Skin epidermis (tissue), 12 donors: ENCODE data around the gene SDHAF3.

Experiments used
- H3K27ac ChIP-seq, 21 experiments: fragments of 200-600 bp; sonication (generic) in 11 of 21; one replicate each; pipeline ENCODE4 v1.5.0; 2020; ENCODE audit warnings: mild to moderate bottlenecking in 3 of 21, inconsistent platforms in 2 of 21, moderate library complexity in 2 of 21
- H3K4me3 ChIP-seq, 7 experiments: fragments of 200-600 bp; sonication (generic) in 2 of 7; one replicate each; pipeline ENCODE4 v1.5.0; 2020; ENCODE audit warnings: inconsistent platforms in 2 of 7, mild to moderate bottlenecking in 2 of 7, moderate library complexity in 1 of 7

The SDHAF3 gene

DNA sequence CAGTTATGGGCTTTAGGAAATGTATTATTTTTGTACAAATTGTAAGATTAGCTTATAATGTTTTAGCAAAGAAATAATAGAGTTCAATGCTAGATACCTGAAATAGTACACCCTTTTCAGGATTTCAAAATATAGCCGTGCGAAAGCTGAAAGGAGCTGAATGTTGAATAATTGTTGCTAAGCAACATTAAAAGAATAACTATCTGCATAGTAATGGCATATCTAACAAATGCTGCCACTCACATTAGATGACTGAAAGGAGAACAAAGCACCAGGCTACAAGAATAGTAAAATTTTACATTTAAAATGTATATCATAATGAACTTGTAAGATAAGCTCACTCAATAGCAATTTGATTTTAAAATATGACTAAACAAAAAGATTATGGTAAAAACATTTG lies 82.5 kb downstream of the SDHAF3 start:
- H3K27ac ChIP-seq: no peak overlapping the region
- no peak overlapping the region for H3K4me3 ChIP-seq

DNA sequence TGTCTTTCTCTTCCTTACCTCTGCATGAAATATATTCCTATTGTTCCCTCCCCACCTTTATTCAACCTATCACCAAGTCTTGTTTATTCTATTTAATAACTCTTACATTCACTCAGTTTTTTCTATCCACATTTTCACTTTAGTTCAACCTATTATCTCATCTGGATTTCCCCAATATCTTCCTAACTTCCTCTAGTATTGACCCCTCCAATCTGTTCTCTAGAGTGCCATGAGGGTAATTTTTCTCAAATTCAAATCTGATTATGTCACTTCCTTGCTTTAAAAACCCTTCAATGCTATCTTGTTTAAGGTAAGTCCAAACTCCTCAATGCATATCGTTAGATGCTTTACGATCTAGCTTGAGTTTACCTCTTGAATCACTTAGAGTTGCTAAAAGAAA lies 86.5 kb downstream of the SDHAF3 start:
- Histone ChIP-seq H3K27ac (no peak overlapping the region), H3K4me3 (no peak overlapping the region)

DNA sequence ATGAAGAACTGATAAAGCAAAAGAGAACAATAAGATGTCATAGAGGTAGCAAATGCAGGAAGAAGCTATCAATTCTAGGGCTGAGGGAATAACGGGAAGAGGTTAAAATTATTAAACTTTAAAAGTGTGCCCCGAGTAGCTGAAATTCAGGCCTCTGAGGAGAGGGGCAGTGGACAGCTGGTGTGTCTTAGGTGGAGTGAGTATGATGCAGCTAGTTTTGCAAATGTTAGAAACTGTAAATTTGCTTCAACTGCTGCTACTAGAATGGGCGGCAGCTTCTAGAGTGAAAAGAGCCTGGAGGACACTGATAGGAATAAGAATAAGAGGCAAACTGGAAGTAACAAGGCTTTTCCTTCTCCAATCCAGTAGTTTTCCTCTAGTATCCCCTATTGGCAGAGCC lies 87.3 kb downstream of the SDHAF3 start:
- Histone ChIP-seq H3K4me3 (no peak overlapping the region), H3K27ac (no peak overlapping the region)

DNA sequence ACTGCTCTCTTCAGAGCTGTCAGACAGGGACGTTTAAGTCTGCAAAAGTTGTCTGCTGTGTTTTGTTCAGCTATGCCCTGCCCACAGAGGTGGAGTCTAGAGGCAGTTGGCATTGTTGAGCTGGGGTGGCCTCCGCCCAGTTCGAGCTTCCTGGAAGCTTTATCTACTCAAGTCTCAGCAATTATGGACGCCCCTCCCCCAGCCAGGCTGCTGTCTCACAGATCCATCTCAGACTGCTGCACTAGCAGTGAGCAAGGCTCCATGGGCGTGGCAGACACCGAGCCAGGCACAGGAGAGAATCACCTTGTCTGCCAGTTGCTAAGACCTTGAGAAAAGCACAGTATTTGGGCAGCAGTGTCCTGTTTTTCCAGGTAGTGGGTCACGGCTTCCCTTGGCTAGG lies 98.1 kb downstream of the SDHAF3 start:
- H3K27ac ChIP-seq: no peak overlapping the region
- H3K4me3 ChIP-seq: no peak overlapping the region

DNA sequence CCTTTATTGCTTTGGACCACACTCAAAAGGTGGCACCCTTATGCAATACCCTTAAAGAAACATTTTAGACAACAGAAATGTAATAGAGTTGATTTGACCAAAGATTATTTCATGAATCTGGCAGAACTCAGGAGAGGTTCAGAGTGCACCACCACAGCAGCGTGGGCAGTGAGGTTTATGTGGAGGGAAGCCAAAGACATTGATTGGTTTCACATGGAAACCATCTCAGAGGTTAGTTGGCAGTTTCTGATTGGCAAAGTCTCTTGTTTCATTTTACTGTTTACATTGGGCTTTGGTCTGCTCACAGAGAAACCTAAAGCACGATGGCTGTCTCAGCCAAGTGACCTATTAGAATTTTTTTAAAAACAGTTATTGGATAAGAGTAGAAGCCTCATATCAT lies 101.3 kb downstream of the SDHAF3 start:
- no peak overlapping the region for H3K27ac ChIP-seq
- H3K4me3 ChIP-seq: no peak overlapping the region

DNA sequence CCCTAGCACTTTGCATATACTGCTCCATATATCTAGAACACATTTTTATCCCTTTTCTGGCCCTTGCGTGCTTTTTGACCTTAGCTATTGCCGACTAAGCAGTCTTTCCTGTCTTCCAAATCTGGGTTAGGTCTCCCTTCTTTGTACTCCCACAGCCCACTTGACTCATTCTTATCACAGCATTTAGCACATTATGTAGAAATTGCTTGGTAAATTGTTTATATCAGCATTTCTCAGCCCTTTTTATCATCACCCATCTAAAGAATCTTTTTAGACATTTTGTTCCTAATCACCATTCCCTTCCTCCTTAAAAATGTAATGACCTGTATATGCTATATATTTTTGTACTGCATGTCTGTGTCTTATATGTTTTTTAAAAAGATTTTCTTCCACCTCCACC lies 101.7 kb downstream of the SDHAF3 start:
- H3K27ac ChIP-seq: no peak overlapping the region
- no peak overlapping the region for H3K4me3 ChIP-seq

DNA sequence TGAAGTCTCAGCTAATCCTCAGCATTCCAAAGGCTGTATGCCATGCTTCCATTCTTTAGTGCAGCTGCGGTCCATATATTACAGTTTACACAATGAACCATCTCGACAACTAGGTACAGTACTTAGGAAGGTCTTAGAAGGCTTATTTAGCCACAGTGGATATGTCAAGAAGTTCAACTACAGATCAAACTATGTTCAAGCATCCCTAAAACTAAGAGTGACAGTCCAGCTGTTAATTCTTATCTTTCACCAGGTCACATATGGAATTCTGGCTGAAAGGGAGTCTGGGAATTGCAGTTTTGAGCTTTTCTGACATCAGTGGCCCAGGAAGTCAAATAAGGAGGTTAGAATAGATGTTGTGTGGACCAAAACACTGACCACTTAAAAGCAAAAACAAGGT lies 106.8 kb downstream of the SDHAF3 start:
- Histone ChIP-seq H3K27ac (no peak overlapping the region), H3K4me3 (no peak overlapping the region)

DNA sequence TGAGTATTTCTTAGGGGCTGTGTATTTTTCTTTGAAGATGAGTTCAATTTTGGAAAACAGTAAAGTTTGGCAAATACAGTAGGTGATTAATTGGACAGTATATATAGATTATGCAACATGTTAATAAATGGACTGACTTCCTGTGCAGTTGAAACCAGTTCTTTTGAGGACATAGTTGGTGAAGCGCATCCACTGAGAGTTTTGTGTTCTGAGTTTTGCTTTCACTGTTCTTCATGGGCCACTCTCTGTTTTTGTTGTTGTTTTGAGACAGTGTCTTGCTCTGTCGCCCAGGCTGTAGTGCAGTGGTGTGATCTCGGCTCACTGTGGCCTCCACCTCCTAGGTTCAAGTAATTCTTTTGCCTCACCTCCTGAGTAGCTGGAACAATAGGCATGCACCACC lies 109.0 kb downstream of the SDHAF3 start:
- Histone ChIP-seq H3K27ac (no peak overlapping the region), H3K4me3 (no peak overlapping the region)
